Measurements from ENCODE around the gene RNF144B.
A peak's percentile ranks its signal among the peaks of the same experiment; 100 is the strongest.

DNA sequence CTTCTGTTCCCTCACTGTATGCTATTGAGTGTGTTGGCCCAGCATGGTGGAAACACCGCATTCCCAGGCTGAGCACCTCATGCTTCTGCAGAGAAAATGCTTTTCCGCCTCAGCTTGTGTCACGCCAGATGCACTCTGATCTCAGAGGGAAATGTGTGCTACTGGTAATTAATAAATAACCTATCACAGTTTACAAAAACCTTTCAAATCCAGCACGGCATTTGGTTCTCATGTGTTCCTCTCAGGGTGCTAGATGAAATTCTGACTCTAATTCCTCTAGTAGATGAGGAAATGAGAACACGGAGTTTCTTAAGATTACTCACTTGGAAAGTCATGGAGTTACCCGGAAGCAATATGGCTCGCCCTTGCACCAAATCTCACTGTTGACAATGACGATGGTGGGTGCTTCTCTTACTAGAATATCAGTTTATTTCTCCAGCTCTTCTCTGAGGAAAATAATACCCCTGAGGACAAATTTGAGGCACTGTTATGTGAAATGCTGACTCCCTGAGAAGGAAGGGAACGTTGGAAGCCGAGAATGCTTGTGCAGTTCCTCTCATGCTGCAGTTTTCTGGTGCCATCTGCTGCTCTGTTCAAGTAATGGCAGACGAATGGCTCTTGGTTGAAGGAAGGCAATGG, 116.6 kb downstream of the RNF144B start:
- TF ChIP-seq, protein P1, sequence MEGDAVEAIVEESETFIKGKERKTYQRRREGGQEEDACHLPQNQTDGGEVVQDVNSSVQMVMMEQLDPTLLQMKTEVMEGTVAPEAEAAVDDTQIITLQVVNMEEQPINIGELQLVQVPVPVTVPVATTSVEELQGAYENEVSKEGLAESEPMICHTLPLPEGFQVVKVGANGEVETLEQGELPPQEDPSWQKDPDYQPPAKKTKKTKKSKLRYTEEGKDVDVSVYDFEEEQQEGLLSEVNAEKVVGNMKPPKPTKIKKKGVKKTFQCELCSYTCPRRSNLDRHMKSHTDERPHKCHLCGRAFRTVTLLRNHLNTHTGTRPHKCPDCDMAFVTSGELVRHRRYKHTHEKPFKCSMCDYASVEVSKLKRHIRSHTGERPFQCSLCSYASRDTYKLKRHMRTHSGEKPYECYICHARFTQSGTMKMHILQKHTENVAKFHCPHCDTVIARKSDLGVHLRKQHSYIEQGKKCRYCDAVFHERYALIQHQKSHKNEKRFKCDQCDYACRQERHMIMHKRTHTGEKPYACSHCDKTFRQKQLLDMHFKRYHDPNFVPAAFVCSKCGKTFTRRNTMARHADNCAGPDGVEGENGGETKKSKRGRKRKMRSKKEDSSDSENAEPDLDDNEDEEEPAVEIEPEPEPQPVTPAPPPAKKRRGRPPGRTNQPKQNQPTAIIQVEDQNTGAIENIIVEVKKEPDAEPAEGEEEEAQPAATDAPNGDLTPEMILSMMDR (IDR thresholded peaks at IDR 0.05) = peak; percentile 73 to 94 (median 86)
- TF ChIP-seq POLR2A (IDR thresholded peaks at IDR 0.05) = no peak
